Pancreas (tissue), 10 donors: ENCODE data around the gene SLC8A3. TPM values are rescaled to one million over a fixed set of nuclear protein-coding genes. Genes with fewer than 3 reads are reported as not detected.

Experiments
- ATAC-seq, 4 donors: fragments of 200-7000 bp; cut with Tn5 transposase; one replicate each; pipeline versions ENCODE4 v1.8.0 to v1.9.1; 2020; ENCODE audit warnings: mild to moderate bottlenecking in 4 of 4, moderate library complexity in 4 of 4
- DNase-seq, 6 donors: peaks; one replicate each; pipeline ENCODE4 v3.0.0-alpha.2; 2020
- FAIRE-seq: peaks from 2 replicates; lab custom pipeline; 2012; peaks lifted over from hg19 to GRCh38; lab: Jason Lieb, UNC
- H3K27ac ChIP-seq, 4 donors: fragments of 200-600 bp; sonication (generic); 1 replicate in 3 of 4; 2 replicates in 1 of 4; pipeline versions ENCODE4 v1.5.0 to v1.8.0; 2020
- H3K27me3 ChIP-seq, 4 donors: fragments of 200-600 bp; one replicate each; pipeline ENCODE4 v1.8.0; 2021
- H3K36me3 ChIP-seq, 3 donors: fragments of 200-600 bp; sonication (generic) in 1 of 3; one replicate each; pipeline versions ENCODE4 v1.5.0 to v1.8.0; 2020 to 2021
- H3K4me1 ChIP-seq, 3 donors: fragments of 200-600 bp; one replicate each; pipeline ENCODE4 v1.8.0; 2021
- H3K4me3 ChIP-seq, 4 donors: fragments of 200-600 bp; sonication (generic) in 2 of 4; one replicate each; pipeline versions ENCODE4 v1.5.0 to v1.8.0; 2020 to 2021
- H3K9me3 ChIP-seq, 4 donors: fragments of 200-600 bp; one replicate each; pipeline ENCODE4 v1.8.0; 2021
- WGBS, 2 donors: extraction: QIAGEN DNeasy Blood & Tissue Kit; methylation state at CpG; one replicate each; pipeline ENCODE4 v1.1.7; 2013; 5-methylcytosine and 5-hydroxymethylcytosine counted together
- intact Hi-C, 3 donors: fragments of 100-400 bp; cut with DNase I; formaldehyde crosslinking; loops; one replicate each; pipeline versions ENCODE4 v1.11.1 to v1.14.2; 2022
- polyA plus RNA-seq, 2 donors: library from polyadenylated mRNA; stranded (reverse); fragments of 200-250 nt; gene quantifications; one replicate each; pipeline ENCODE4 v1.2.3, GENCODE V29; 2013
- total RNA-seq, 6 donors: library from RNA; stranded (reverse); fragmentation: NEBNext Ultra II Directional in 4 of 6; extraction: Animal tissue kit (Norgen Biotek cat#: 25700) in 4 of 6; gene quantifications; one replicate each; pipeline versions ENCODE4 v1.2.1 to v1.2.4, GENCODE V29; 2021 to 2023
- TF ChIP-seq, protein P1 (sequence below), 4 donors: fragments of 200-600 bp; sonication (generic) in 3 of 4; IDR thresholded peaks; one replicate each; pipeline versions ENCODE4 v1.5.0 to v1.8.0; 2021; ENCODE audit warnings: antibody characterized with exemption in 4 of 4
- donor health status: healthy with polysubstance abuse.
- donor health status: DM: no; HTN: no; CAD: no; lungs with moderate emphysema.
- donor health status: DM: no; HTN: no; CAD: no.
- donor health status: control.
- donor health status: control.
- donor health status: Bipolar disorder and iron deficiency.
- donor health status: DM: yes; HTN: yes; CAD: no.
- donor health status: DM: no; HTN: no; CAD: no.
- donor health status: DM: no; HTN: no; CAD: no.
- donor health status: DM: yes; HTN: yes; CAD: no.

SLC8A3 gene
- total and polyA plus RNA-seq, 8 donors: 0.08 to 1.5 (median 0.40) TPM

DNA sequence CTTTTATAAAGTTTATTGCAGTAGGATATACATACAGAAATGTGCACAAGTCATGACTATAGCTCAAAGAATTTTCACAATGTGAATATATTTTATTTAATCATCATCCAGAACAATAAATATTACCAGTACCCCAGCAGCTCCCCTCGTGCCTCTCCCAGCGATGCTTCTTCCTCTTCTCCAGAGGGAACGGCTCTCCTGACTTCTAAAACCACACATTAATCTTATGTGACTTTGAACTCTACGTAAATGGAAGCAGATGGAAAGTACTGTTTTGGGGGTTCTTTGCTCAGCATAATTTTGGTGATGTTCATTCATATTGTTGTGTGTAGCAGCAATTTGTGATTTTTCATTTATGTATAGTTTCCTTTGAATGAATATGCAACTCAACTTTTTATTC, 4.6 kb upstream of the SLC8A3 start:
- no peak overlapping the region for H3K27ac ChIP-seq
- 48% methylated on average over 4 of the region's 4 CpGs for WGBS, 2 donors
- TF ChIP-seq, protein P1, sequence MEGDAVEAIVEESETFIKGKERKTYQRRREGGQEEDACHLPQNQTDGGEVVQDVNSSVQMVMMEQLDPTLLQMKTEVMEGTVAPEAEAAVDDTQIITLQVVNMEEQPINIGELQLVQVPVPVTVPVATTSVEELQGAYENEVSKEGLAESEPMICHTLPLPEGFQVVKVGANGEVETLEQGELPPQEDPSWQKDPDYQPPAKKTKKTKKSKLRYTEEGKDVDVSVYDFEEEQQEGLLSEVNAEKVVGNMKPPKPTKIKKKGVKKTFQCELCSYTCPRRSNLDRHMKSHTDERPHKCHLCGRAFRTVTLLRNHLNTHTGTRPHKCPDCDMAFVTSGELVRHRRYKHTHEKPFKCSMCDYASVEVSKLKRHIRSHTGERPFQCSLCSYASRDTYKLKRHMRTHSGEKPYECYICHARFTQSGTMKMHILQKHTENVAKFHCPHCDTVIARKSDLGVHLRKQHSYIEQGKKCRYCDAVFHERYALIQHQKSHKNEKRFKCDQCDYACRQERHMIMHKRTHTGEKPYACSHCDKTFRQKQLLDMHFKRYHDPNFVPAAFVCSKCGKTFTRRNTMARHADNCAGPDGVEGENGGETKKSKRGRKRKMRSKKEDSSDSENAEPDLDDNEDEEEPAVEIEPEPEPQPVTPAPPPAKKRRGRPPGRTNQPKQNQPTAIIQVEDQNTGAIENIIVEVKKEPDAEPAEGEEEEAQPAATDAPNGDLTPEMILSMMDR (IDR thresholded peaks at IDR 0.05): no peak
- no peaks in the 10 kb centered on the region for H3K9me3 ChIP-seq
- no peaks in the 10 kb centered on the region for H3K36me3 ChIP-seq
- H3K4me3 ChIP-seq: no peak overlapping the region
- H3K27me3 ChIP-seq: peaks cover 0 to 4% (median 0%) of the 10 kb centered on the region in 4 donors
- intact Hi-C loops: no loop called here
- FAIRE-seq (no peak), DNase-seq (no peak), ATAC-seq (no peak)
- no peaks in the 10 kb centered on the region for H3K4me1 ChIP-seq

DNA sequence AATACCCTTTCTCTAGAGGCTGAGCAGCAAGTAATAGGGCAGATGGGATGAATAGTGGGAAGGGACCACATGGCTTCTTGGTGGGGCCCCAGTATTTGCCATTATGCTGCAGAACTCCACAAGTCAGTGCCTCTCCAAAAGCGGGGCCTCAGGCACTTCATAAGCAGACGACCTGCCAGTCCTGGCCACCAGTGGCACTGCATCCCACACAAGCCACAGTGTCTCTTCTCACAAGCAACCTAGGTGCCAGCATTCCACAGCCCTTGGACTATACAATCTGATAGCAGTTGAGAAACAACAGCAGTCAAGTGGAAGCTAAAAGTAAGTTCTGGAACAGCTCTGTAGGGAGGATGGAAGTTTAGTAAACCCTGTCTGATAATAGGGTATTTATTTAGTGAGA, 4.2 kb upstream of the SLC8A3 start:
- no peak for ATAC-seq
- Histone ChIP-seq H3K36me3 (no peaks in the 10 kb centered on the region), H3K4me3 (no peak overlapping the region), H3K27me3 (peaks cover 0 to 9% (median 0%) of the 10 kb centered on the region in 4 donors), H3K27ac (no peak overlapping the region), H3K4me1 (no peaks in the 10 kb centered on the region), H3K9me3 (no peaks in the 10 kb centered on the region)
- FAIRE-seq: no peak
- no peak for DNase-seq
- TF ChIP-seq, protein P1 (IDR thresholded peaks at IDR 0.05): no peak
- 63 to 69% methylated on average over 2 of the region's 2 CpGs for WGBS, 2 donors
- intact Hi-C loops: no loop called here

DNA sequence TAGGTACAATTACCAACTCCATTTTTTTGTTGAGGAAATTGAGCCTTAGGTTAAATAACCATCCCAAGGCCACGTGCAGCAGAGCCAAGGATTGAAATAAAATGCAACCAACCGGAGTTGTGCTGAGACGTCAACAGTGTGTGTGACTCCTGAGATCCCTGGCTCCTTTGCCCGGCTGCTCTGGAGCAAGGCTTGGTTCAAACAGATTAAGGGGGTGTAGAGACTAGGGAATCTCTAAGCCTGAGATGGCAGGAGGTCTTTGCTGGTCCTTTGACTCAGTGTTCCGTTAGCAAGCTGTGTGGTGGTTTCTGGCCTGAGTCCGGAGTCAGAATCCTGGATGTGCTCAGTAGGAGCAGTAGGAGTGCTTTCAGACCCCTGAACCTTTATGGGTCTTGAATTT, 1.4 kb upstream of the SLC8A3 start:
- intact Hi-C loops: no loop called here
- TF ChIP-seq, protein P1 (IDR thresholded peaks at IDR 0.05): no peak
- peaks cover 0 to 12% (median 0%) of the 10 kb centered on the region in 4 donors for H3K27me3 ChIP-seq
- WGBS, 2 donors: 70 to 73% methylated on average over 6 of the region's 6 CpGs
- H3K36me3 ChIP-seq: no peaks in the 10 kb centered on the region
- DNase-seq (no peak), FAIRE-seq (no peak), ATAC-seq (no peak)
- H3K4me1 ChIP-seq: no peaks in the 10 kb centered on the region
- no peaks in the 10 kb centered on the region for H3K9me3 ChIP-seq
- H3K27ac ChIP-seq: no peak overlapping the region
- H3K4me3 ChIP-seq: no peak overlapping the region

DNA sequence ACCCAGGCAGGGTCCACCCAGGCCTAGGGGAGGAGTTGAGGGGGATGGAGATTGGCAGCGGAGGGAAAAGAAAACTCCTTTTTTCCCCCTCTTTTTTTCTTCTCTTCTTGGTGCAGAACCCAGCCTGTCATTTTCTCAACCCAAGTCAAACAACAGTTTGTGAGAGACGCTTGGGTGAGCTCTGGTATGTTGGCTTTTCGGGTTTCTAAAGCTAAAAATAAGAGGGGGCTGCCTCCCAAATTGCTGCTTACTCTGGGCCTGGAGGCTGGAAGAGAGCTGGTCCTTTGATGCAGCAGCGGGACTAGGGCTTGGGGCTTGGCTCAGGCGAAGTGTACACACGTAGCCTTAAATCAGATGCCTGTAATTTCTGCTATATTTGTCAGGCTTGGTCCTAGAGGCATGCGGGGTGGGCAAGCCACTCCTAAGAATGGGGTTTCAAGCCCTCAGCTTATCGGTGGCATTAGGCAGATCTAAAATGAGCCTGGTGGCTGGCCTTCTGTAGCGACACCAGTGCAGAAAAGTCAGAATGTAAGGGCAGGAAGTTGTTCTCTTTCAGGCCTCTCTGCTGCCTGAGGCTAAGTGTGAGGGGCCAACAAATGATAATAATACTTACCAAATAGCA, 816 bp upstream of the SLC8A3 start:
- no peak for FAIRE-seq
- Histone ChIP-seq H3K27ac (no peak overlapping the region), H3K4me1 (no peaks in the 10 kb centered on the region), H3K9me3 (no peaks in the 10 kb centered on the region), H3K27me3 (peaks cover 0 to 12% (median 0%) of the 10 kb centered on the region in 4 donors), H3K4me3 (peak overlapping the region in 2 of 4 donors; percentile 45 to 64), H3K36me3 (no peaks in the 10 kb centered on the region)
- ATAC-seq: no peak
- intact Hi-C loops: no loop called here
- 63 to 67% methylated on average over 9 of the region's 9 CpGs for WGBS, 2 donors
- DNase-seq: no peak
- TF ChIP-seq, protein P1 (IDR thresholded peaks at IDR 0.05): no peak

DNA sequence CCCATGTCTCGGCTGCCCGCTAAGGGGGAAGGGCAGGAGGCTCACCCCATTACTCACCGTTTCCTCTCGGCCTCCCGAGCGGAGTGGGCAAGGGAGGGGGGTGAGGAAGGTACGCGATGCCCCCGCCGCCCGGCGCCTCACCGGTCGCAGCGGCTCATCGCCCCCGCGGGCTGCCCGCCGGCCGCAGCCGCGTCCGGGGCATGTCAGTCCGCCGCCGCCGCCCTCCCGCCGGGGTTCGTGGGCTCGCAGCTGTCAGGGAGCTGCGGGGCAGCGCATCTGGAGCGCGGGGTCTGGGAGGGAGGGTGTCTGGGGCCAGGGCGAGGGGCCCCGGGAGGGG, 461 bp downstream of the SLC8A3 start:
- TF ChIP-seq, protein P1 (IDR thresholded peaks at IDR 0.05): no peak
- FAIRE-seq (no peak), DNase-seq (peak in 3 of 6 donors; percentile 11 to 65 (median 24)), ATAC-seq (peak; percentile 40 to 54 (median 48))
- Histone ChIP-seq H3K4me1 (no peaks in the 10 kb centered on the region), H3K27ac (no peak overlapping the region), H3K27me3 (peaks cover 0 to 12% (median 0%) of the 10 kb centered on the region in 4 donors), H3K36me3 (no peaks in the 10 kb centered on the region), H3K9me3 (no peaks in the 10 kb centered on the region), H3K4me3 (peak overlapping the region; percentile 17 to 64 (median 32))
- WGBS, 2 donors: 1% methylated on average over 32 to 38 of the region's 38 CpGs
- intact Hi-C loops: no loop called here
